Esophagus mucosa (tissue), 1 donor: ENCODE results near the gene HAUS5. TPM values are rescaled to one million over a fixed set of nuclear protein-coding genes. Genes with fewer than 3 reads are reported as not detected.
"Not testable (repeated sequence)": the region's sequence is repeated elsewhere in the genome, so short reads cannot be mapped to it uniquely, and the experiment has no call there.

ENCODE experiments used
- ATAC-seq: fragments of 200-7000 bp; cut with Tn5 transposase; one replicate; pipeline ENCODE4 v1.9.1; 2020
- total RNA-seq: library from RNA; stranded (reverse); gene quantifications from one replicate; pipeline ENCODE4 v1.2.4, GENCODE V29; 2023
- donor health status: DM: yes; HTN: yes; CAD: no.

HAUS5 gene
- total RNA-seq, 1 donor from 2014 or later: 15.4 TPM

- ATAC-seq: peak; percentile 75
Observed at GRCh38 chr19:35643255-35644205, 31.0 kb downstream of the HAUS5 start.

GRCh38 chr19:35644206-35644986 is 31.9 kb downstream of the HAUS5 start:
- ATAC-seq: peak; percentile 92

- ATAC-seq: no peak
Observed at GRCh38 chr19:35644987-35645679, 32.6 kb downstream of the HAUS5 start.

GRCh38 chr19:35645680-35646511 is 33.4 kb downstream of the HAUS5 start:
- no peak for ATAC-seq

GRCh38 chr19:35648017-35648961 is 35.8 kb downstream of the HAUS5 start, which contains the start of gene COX6B1:
TSS of gene COX6B1 (plus strand) at chr19:35648323. CDS start at chr19:35651244, 2,921 bp downstream.
- peak; percentile 81 for ATAC-seq

DNA sequence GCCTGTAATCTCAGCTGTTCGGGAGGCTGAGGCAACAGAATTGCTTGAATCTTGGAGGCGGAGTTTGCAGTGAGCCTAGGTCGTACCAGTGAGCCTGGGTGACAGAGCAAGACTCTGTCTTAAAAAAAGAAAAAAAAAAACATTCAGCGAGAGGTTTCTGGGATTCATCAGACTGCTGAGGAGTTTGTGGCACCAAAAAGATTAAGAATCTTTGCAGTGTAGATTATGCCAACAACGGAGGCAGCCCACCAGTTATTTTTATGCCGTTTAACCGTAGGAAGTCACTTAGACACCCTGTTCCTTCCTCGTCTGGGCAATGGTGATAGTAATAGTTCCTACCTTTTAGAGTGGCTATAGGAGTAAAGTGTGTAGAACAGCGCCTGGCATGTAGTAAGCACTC is 38.0 kb downstream of the HAUS5 start:
- no peak for ATAC-seq

GRCh38 chr19:35654828-35655227 is 42.3 kb downstream of the HAUS5 start:
- not testable (repeated sequence) for ATAC-seq

- ATAC-seq: no peak
Observed at GRCh38 chr19:35655600-35655999, 43.1 kb downstream of the HAUS5 start.

- ATAC-seq: no peak
Observed at GRCh38 chr19:35656700-35657099, 44.2 kb downstream of the HAUS5 start.

DNA sequence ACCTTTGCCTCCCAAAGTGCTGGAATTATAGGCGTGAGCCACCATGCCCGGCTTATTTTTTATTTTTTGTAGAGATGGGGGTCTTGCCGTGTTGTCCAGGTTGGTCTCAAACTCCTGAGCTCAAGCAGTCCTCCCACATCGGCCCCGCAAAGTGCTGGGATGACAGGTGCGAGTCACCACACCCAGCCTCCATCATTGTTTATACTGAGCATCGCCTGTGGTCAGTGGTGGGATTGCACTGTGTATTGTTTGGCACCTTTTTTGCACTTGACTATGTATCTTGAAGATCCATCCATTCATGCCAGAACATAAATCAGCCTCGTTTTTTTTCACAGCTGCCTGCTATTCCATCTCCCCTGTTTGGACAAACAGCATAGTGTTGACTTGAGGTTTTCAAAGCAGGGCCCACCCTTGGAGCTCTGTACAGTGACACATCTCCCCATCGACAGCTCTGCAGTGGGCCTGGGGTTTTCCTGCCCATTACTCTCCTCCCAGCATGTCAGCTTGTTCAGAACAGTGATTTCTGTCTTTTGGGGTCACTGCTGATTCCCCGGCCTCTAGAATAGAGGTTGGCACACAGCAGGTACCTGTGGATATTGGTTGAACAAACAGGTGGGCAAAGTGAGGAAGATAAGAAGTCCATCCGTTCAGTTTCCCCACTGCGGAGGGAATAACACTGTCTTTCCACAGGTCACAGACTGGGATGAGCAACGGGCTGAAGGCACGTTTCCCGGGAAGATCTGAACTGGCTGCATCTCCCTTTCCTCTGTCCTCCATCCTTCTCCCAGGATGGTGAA is 45.6 kb downstream of the HAUS5 start:
- no peak for ATAC-seq

GRCh38 chr19:35661995-35662340 is 49.4 kb downstream of the HAUS5 start:
- no peak for ATAC-seq

- no peak for ATAC-seq
Observed at GRCh38 chr19:35663981-35664380, 51.4 kb downstream of the HAUS5 start.

- no peak for ATAC-seq
Observed at GRCh38 chr19:35665157-35665556, 52.6 kb downstream of the HAUS5 start.

GRCh38 chr19:35665604-35666003 is 53.1 kb downstream of the HAUS5 start:
- ATAC-seq: no peak

GRCh38 chr19:35666251-35666913 is 53.8 kb downstream of the HAUS5 start, which contains the start of gene UPK1A:
TSS of gene UPK1A (plus strand) at chr19:35666517. CDS start at chr19:35666813, 296 bp downstream.
- peak; percentile 82 for ATAC-seq

DNA sequence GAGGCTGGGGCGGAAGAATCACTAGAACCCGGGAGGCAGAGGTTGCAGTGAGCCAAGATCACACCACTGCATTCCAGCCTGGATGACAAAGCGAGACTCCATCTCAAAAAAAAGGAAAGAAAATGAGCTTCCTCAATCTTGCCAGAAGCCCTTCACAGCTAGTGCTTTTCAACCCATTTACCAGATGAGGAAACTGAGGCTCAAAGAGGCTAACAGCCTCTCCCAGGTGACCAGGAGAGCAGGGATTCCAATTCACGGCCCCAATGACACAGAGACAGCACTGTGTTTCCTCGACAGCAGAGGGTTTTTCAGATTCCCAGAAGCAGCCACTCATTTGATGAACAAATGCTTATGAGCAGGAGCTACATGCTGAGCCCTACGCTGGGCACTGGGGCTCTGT is 57.0 kb downstream of the HAUS5 start:
- ATAC-seq: no peak

DNA sequence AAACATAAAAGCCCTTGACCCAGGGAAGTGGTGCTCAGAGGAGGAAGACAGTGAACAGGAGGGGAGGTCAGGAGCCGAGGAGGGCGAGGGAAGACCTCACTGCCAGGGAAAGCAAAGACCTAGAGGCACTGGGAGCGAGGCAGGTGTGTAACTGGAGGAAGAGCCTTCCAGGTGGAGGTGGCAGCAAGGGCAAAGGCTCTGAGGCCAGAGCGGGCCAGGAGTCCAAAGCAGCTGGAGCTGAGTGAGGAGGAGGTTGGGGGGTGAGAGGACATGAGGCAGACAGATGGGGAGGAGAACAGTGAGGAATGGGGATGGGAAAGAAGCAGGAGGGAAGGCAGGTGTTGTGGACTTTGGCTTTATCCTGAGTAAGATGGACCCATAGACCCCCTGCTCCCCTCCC is 57.4 kb downstream of the HAUS5 start:
- no peak for ATAC-seq

GRCh38 chr19:35670686-35671085 is 58.2 kb downstream of the HAUS5 start:
- ATAC-seq: no peak

DNA sequence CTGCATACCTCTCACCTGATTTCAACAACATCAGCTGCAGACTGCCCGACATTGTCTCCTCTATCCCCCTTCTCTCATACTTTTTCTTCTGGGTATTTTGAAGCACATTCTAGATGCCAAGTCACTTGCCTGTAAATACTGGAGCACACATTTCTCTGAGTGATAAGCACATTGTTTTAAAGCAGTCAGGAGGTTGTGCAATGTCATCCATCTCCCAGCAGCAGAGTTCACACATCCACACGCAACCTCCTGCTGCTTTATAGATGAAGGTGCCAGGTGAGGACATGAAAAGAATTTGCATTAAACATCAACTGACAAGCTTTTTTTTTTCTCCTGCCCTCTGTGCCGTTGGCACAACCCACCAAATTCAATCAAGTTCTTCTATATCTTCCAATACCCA is 59.3 kb downstream of the HAUS5 start:
- no peak for ATAC-seq
